DND-41 (cell line): ENCODE measurements around the gene ART3.

Source experiments
- ATAC-seq: fragments of 200-7000 bp; cut with Tn5 transposase; 3 replicates; pipeline ENCODE4 v1.9.1; 2021; ENCODE audit warnings: low read depth; ENCODE audit not compliant: insufficient read depth
- DNase-seq: peaks from one replicate; pipeline ENCODE4 v3.0.0-alpha.2; 2020
- H2AFZ ChIP-seq: 2 replicates; pipeline ENCODE4 v1.6.0; 2012; ENCODE audit warnings: low read depth, low read length
- H3K27ac ChIP-seq: 2 replicates; pipeline ENCODE4 v1.5.1; 2012; ENCODE audit warnings: low read length, inconsistent platforms
- H3K27me3 ChIP-seq: fragments of 200-600 bp; sonication (generic); 2 replicates; pipeline ENCODE4 v1.6.0; 2012; ENCODE audit warnings: low read length, mild to moderate bottlenecking, inconsistent platforms; ENCODE audit not compliant: insufficient read depth, poor library complexity
- H3K36me3 ChIP-seq: 2 replicates; pipeline ENCODE4 v1.5.1; 2012; ENCODE audit warnings: low read length, inconsistent platforms; ENCODE audit not compliant: insufficient read depth
- H3K4me1 ChIP-seq: 2 replicates; pipeline ENCODE4 v1.5.1; 2012; ENCODE audit warnings: mild to moderate bottlenecking, low read length; ENCODE audit not compliant: insufficient read depth
- H3K4me2 ChIP-seq: 2 replicates; pipeline ENCODE4 v1.6.0; 2012; ENCODE audit warnings: mild to moderate bottlenecking, moderate library complexity, low read length, inconsistent platforms; ENCODE audit not compliant: insufficient read depth
- H3K4me3 ChIP-seq, 2 experiments: fragments of 200-600 bp in 1 of 2; shearing (Covaris generic) in 1 of 2; 2 replicates each; pipeline ENCODE4 v1.5.1; 2012 to 2016; ENCODE audit warnings: inconsistent platforms in 2 of 2, low read length in 2 of 2, mild to moderate bottlenecking in 2 of 2, low read depth in 1 of 2, moderate library complexity in 1 of 2
- H3K79me2 ChIP-seq: 2 replicates; pipeline ENCODE4 v1.6.0; 2012; ENCODE audit warnings: low read length, inconsistent platforms; ENCODE audit not compliant: insufficient read depth
- H3K9ac ChIP-seq: 2 replicates; pipeline ENCODE4 v1.6.0; 2012; ENCODE audit warnings: low read depth, mild to moderate bottlenecking, inconsistent platforms, low read length, moderate library complexity
- H3K9me3 ChIP-seq: 2 replicates; pipeline ENCODE4 v1.5.1; 2012; ENCODE audit warnings: low read length, moderate library complexity, mild to moderate bottlenecking, inconsistent platforms; ENCODE audit not compliant: insufficient read depth, severe bottlenecking
- H4K20me1 ChIP-seq: 2 replicates; pipeline ENCODE4 v1.6.0; 2012; ENCODE audit warnings: low read length; ENCODE audit not compliant: insufficient read depth
- EZH2 ChIP-seq: IDR thresholded peaks from 3 replicates; pipeline ENCODE4 v1.6.1; 2012; ENCODE audit warnings: borderline replicate concordance, low read depth, mild to moderate bottlenecking, moderate library complexity, low read length, inconsistent platforms; ENCODE audit not compliant: severe bottlenecking
- TF ChIP-seq, protein P1 (sequence below): IDR thresholded peaks from 2 replicates; pipeline ENCODE4 v1.5.1; 2012; ENCODE audit warnings: borderline replicate concordance, low read length, moderate library complexity, mild to moderate bottlenecking; ENCODE audit not compliant: poor library complexity, severe bottlenecking; ENCODE audit errors: extremely low read depth

The ART3 gene

DNA sequence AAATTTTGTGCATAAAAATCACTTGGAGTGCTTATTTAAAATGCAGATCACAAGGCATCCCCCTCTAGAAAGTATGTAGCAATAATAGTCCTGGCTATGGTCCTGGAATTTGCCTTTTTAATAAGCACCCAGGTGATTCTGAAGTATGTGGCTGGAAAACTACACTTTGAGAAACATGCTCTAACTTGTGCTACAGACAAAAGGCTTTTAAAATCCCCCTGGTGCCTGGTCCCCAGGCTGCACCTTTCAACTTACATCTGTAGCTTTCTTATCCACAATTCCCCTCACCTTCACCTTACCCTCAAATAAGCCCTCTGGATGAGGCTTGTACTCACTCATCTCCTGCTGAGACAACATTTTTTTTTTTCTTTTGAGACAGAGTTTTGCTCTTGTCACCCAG lies 21.1 kb downstream of the ART3 start:
- Histone ChIP-seq H3K27ac (no peak overlapping the region), H3K36me3 (no peaks in the 10 kb centered on the region), H3K79me2 (no peaks in the 10 kb centered on the region), H3K9me3 (no peaks in the 10 kb centered on the region), H3K9ac (no peak overlapping the region), H3K4me1 (no peaks in the 10 kb centered on the region), H2AFZ (no peak overlapping the region), H3K4me3 (no peak overlapping the region), H3K4me2 (no peak overlapping the region), H3K27me3 (peaks cover 6% of the 10 kb centered on the region), H4K20me1 (no peaks in the 10 kb centered on the region)
- DNase-seq = no peak
- TF ChIP-seq, protein P1, sequence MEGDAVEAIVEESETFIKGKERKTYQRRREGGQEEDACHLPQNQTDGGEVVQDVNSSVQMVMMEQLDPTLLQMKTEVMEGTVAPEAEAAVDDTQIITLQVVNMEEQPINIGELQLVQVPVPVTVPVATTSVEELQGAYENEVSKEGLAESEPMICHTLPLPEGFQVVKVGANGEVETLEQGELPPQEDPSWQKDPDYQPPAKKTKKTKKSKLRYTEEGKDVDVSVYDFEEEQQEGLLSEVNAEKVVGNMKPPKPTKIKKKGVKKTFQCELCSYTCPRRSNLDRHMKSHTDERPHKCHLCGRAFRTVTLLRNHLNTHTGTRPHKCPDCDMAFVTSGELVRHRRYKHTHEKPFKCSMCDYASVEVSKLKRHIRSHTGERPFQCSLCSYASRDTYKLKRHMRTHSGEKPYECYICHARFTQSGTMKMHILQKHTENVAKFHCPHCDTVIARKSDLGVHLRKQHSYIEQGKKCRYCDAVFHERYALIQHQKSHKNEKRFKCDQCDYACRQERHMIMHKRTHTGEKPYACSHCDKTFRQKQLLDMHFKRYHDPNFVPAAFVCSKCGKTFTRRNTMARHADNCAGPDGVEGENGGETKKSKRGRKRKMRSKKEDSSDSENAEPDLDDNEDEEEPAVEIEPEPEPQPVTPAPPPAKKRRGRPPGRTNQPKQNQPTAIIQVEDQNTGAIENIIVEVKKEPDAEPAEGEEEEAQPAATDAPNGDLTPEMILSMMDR = no peak
- TF ChIP-seq EZH2 = no peak
- ATAC-seq = no peak

DNA sequence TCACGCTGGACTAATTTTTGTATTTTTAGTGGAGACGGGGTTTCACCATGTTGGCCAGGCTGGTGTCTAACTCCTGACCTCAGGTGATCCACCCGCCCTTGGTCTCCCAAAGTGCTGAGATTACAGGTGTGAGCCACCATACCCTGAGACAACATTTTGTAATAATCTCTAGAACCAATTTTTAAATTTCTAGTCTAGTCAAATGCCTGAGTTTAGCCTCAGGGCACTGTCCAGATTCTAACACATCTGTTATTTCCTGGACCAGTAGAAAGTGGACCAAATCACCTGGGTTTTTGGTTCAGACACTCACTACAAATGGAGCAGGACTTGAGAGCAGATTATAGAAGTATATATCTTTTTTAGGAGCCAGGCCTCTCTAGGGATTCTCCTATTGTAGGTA lies 21.6 kb downstream of the ART3 start:
- DNase-seq (no peak), ATAC-seq (no peak)
- H3K9me3 ChIP-seq = no peaks in the 10 kb centered on the region
- H3K9ac ChIP-seq = no peak overlapping the region
- H3K4me2 ChIP-seq = no peak overlapping the region
- no peaks in the 10 kb centered on the region for H3K79me2 ChIP-seq
- no peaks in the 10 kb centered on the region for H3K4me1 ChIP-seq
- H3K36me3 ChIP-seq = no peaks in the 10 kb centered on the region
- TF ChIP-seq EZH2 = no peak
- TF ChIP-seq, protein P1 = no peak
- peaks cover 6% of the 10 kb centered on the region for H3K27me3 ChIP-seq
- no peak overlapping the region for H3K27ac ChIP-seq
- no peak overlapping the region for H3K4me3 ChIP-seq
- H4K20me1 ChIP-seq = no peaks in the 10 kb centered on the region
- H2AFZ ChIP-seq = no peak overlapping the region

DNA sequence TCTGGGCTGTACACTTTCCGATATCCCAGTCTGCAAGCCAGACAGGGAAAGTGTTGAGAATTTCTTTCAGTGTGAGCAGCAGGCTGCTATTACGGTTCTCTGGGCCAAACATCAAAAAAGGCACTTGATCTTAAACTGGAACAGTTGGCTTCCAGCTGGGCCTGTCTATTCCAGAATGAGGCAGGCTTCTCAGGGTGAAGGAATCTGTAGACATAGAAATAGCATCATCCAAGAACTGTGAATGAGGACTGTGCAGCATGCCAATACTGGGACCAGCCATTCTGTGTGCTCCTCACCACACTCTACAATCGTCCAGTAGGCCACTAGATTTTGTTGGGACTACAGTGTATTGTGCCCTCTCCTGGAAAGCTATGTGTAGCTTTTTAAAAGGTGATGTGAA lies 31.1 kb downstream of the ART3 start:
- Histone ChIP-seq H3K79me2 (no peaks in the 10 kb centered on the region), H3K4me2 (no peak overlapping the region), H4K20me1 (no peaks in the 10 kb centered on the region), H3K4me3 (no peak overlapping the region), H3K27me3 (no peaks in the 10 kb centered on the region), H3K36me3 (no peaks in the 10 kb centered on the region), H3K4me1 (no peaks in the 10 kb centered on the region), H3K9me3 (no peaks in the 10 kb centered on the region), H3K27ac (no peak overlapping the region), H2AFZ (no peak overlapping the region), H3K9ac (no peak overlapping the region)
- no peak for ATAC-seq
- TF ChIP-seq, protein P1 = no peak
- TF ChIP-seq EZH2 = no peak
- no peak for DNase-seq

DNA sequence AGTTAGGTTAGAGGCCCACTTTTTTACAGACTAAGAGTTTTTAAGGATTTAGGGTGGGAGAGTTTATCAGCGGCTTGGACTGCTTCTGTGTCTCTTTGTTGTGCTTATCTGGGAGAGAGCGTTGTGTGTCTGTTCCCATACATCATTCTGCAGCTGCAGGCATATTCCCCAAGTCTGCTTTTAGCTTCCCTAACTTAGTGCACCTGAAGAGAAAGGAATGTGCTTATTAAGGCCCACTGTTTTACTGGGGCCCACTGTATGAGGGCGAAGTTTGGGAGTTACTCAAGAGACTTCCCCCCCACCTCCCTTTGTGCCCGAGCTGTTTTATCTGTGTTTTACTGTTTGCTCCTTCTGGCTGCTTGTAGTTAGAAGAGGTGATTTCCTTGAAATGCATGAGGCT lies 31.9 kb downstream of the ART3 start:
- Histone ChIP-seq H3K79me2 (no peaks in the 10 kb centered on the region), H3K27ac (no peak overlapping the region), H3K4me2 (no peak overlapping the region), H3K4me3 (no peak overlapping the region), H3K9me3 (no peaks in the 10 kb centered on the region), H2AFZ (no peak overlapping the region), H3K27me3 (no peaks in the 10 kb centered on the region), H4K20me1 (no peaks in the 10 kb centered on the region), H3K4me1 (no peaks in the 10 kb centered on the region), H3K9ac (no peak overlapping the region), H3K36me3 (no peaks in the 10 kb centered on the region)
- no peak for DNase-seq
- no peak for ATAC-seq
- TF ChIP-seq, protein P1 = no peak
- no peak for TF ChIP-seq EZH2
